HG02884 (cell line): Measurements from ENCODE around the gene PRDM1.

Experiments
- ATAC-seq: cut with Tn5 transposase; IDR thresholded peaks from one replicate; pipeline ENCODE4 v1.9.1; 2021; ENCODE audit warnings: mild to moderate bottlenecking, moderate library complexity; ENCODE audit not compliant: unreplicated experiment

PRDM1 gene

GRCh38 chr6:106113256-106113959 is 27.3 kb downstream of the PRDM1 start:
- ATAC-seq, result no peak

GRCh38 chr6:106114492-106114891 is 28.4 kb downstream of the PRDM1 start:
- peak; percentile 91 for ATAC-seq

- no peak for ATAC-seq
Observed at GRCh38 chr6:106115286-106115685, 29.1 kb downstream of the PRDM1 start.

- no peak for ATAC-seq
Observed at GRCh38 chr6:106116125-106116832, 30.1 kb downstream of the PRDM1 start.

GRCh38 chr6:106117579-106117978 is 31.4 kb downstream of the PRDM1 start:
- ATAC-seq, result no peak

- no peak for ATAC-seq
Observed at GRCh38 chr6:106118835-106119431, 32.8 kb downstream of the PRDM1 start.

GRCh38 chr6:106119546-106119945 is 33.4 kb downstream of the PRDM1 start:
- no peak for ATAC-seq

- ATAC-seq, result no peak
Observed at GRCh38 chr6:106120006-106120405, 33.9 kb downstream of the PRDM1 start.

GRCh38 chr6:106120406-106120805 is 34.3 kb downstream of the PRDM1 start:
- no peak for ATAC-seq

- no peak for ATAC-seq
Observed at GRCh38 chr6:106122306-106122918, 36.3 kb downstream of the PRDM1 start.

- ATAC-seq, result no peak
Observed at GRCh38 chr6:106122938-106123656, 37.0 kb downstream of the PRDM1 start.

GRCh38 chr6:106124015-106124414 is 37.9 kb downstream of the PRDM1 start:
- no peak for ATAC-seq

- ATAC-seq, result no peak
Observed at GRCh38 chr6:106124437-106125430, 38.6 kb downstream of the PRDM1 start.

- ATAC-seq, result peak; percentile 54
Observed at GRCh38 chr6:106125925-106126435, 39.8 kb downstream of the PRDM1 start.

- ATAC-seq, result no peak
Observed at GRCh38 chr6:106126482-106126881, 40.3 kb downstream of the PRDM1 start.

- no peak for ATAC-seq
Observed at GRCh38 chr6:106128981-106129781, 43.0 kb downstream of the PRDM1 start.

GRCh38 chr6:106132153-106132698 is 46.1 kb downstream of the PRDM1 start:
- no peak for ATAC-seq

- no peak for ATAC-seq
Observed at GRCh38 chr6:106133040-106133439, 46.9 kb downstream of the PRDM1 start.
